Testis (tissue), 2 donors: ENCODE results near the gene TMEM175.

ENCODE experiments used
- POLR2A ChIP-seq: fragments of 450-650 bp; IDR thresholded peaks from one replicate; pipeline ENCODE4 v1.6.1; 2017; ENCODE audit warnings: antibody characterized with exemption, mild to moderate bottlenecking, moderate library complexity
- TF ChIP-seq, protein P1 (sequence below), 3 experiments: fragments of 450-650 bp in 2 of 3; fragments of 200-600 bp in 1 of 3; sonication (generic) in 1 of 3; IDR thresholded peaks; one replicate each; pipeline ENCODE4 v1.5.1; 2016 to 2019; ENCODE audit warnings: antibody characterized with exemption in 3 of 3, mild to moderate bottlenecking in 2 of 3, moderate library complexity in 1 of 3

DNA sequence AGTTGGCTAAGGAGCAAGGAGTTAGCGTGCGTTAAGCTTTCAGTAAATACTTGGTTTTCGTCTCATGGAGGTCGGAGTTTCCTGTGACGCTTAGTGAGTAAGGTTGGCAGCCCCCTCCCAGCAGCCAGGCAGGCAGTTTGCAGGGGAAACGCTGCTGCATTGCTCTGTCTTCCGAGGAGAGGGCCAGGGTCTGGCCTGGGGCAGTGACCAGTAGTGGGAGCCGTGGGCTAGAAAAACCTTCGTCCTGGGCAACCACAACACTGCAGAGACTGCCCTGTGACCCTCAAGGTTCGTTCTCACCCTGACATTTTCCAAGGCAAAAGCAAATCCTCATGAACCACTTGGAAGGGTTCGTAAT lies 432 bp downstream of the TMEM175 start:
- TF ChIP-seq, protein P1, sequence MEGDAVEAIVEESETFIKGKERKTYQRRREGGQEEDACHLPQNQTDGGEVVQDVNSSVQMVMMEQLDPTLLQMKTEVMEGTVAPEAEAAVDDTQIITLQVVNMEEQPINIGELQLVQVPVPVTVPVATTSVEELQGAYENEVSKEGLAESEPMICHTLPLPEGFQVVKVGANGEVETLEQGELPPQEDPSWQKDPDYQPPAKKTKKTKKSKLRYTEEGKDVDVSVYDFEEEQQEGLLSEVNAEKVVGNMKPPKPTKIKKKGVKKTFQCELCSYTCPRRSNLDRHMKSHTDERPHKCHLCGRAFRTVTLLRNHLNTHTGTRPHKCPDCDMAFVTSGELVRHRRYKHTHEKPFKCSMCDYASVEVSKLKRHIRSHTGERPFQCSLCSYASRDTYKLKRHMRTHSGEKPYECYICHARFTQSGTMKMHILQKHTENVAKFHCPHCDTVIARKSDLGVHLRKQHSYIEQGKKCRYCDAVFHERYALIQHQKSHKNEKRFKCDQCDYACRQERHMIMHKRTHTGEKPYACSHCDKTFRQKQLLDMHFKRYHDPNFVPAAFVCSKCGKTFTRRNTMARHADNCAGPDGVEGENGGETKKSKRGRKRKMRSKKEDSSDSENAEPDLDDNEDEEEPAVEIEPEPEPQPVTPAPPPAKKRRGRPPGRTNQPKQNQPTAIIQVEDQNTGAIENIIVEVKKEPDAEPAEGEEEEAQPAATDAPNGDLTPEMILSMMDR (IDR thresholded peaks at IDR 0.05), result no peak
- no peak for TF ChIP-seq POLR2A
